Neural progenitor cell (in vitro differentiated cells): ENCODE measurements around the gene TBL1X.

ENCODE experiments used
- EZH2 ChIP-seq: fragments of 200-600 bp; sonication (generic); IDR thresholded peaks from 2 replicates; pipeline ENCODE4 v1.6.1; 2017; ENCODE audit warnings: antibody characterized with exemption, mild to moderate bottlenecking, moderate library complexity
- EZH2phosphoT487 ChIP-seq: fragments of 200-600 bp; sonication (generic); IDR thresholded peaks from 2 replicates; pipeline ENCODE4 v1.6.1; 2017; ENCODE audit warnings: antibody characterized with exemption
- TF ChIP-seq, protein P1 (sequence below): fragments of 200-600 bp; sonication (generic); IDR thresholded peaks from 2 replicates; pipeline ENCODE4 v1.5.1; 2017; ENCODE audit warnings: antibody characterized with exemption, mild to moderate bottlenecking

DNA sequence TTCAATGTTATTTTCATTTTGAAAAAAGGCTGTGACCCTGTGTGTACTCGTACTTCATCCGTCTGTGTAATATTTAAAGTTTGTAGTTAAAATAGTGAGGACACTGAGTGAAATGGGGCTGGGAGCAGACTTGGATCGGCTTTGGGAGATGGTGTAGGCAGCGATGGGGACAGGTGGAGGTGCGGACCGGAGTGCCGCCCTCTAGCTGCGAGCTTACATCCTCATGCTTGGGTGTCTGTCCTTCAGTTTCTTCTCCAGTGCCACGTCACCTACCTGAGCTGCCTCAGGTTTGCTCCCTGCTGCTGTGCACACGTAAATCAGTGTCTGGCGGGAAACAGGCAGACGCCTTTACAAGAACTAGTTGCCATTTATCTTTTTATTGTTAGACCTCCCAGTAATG is 154.7 kb downstream of the TBL1X start:
- TF ChIP-seq, protein P1, sequence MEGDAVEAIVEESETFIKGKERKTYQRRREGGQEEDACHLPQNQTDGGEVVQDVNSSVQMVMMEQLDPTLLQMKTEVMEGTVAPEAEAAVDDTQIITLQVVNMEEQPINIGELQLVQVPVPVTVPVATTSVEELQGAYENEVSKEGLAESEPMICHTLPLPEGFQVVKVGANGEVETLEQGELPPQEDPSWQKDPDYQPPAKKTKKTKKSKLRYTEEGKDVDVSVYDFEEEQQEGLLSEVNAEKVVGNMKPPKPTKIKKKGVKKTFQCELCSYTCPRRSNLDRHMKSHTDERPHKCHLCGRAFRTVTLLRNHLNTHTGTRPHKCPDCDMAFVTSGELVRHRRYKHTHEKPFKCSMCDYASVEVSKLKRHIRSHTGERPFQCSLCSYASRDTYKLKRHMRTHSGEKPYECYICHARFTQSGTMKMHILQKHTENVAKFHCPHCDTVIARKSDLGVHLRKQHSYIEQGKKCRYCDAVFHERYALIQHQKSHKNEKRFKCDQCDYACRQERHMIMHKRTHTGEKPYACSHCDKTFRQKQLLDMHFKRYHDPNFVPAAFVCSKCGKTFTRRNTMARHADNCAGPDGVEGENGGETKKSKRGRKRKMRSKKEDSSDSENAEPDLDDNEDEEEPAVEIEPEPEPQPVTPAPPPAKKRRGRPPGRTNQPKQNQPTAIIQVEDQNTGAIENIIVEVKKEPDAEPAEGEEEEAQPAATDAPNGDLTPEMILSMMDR: peak; percentile 6
- TF ChIP-seq EZH2 (no peak), EZH2phosphoT487 (no peak)
